GM12864 (cell line): ENCODE measurements around the gene STAB2.

Experiments used
- DNase-seq: peaks from one replicate; pipeline ENCODE4 v3.0.0-alpha.2; 2011; ENCODE audit warnings: low read depth
- H3K4me3 ChIP-seq: 2 replicates; pipeline ENCODE4 v1.5.1; 2011; ENCODE audit warnings: mild to moderate bottlenecking, low read depth, low read length, control low read depth
- TF ChIP-seq, protein P1 (sequence below): IDR thresholded peaks from 2 replicates; pipeline ENCODE4 v1.5.1; 2011; ENCODE audit warnings: low read depth, mild to moderate bottlenecking, moderate library complexity, low read length, control low read depth, inconsistent platforms; ENCODE audit errors: missing control alignments

The STAB2 gene

DNA sequence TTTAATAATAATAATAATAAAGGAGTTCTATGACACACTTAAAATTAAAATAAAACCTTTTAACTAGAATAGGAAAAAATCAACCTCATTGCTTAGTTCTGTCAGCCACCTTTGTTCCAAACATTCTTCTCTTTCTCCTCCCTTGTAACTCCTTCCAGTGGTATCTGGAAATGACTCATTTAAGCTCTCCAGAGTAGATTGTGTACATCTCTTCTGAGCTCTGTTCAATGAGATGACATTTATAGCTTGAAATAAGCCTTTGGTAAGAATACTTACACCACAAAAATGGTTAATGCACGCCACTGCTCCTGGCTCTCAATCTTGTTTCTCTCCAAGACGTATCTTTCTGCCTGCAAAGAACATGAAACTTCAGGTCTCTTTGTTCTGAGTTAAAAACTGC is 70.3 kb downstream of the STAB2 start:
- TF ChIP-seq, protein P1, sequence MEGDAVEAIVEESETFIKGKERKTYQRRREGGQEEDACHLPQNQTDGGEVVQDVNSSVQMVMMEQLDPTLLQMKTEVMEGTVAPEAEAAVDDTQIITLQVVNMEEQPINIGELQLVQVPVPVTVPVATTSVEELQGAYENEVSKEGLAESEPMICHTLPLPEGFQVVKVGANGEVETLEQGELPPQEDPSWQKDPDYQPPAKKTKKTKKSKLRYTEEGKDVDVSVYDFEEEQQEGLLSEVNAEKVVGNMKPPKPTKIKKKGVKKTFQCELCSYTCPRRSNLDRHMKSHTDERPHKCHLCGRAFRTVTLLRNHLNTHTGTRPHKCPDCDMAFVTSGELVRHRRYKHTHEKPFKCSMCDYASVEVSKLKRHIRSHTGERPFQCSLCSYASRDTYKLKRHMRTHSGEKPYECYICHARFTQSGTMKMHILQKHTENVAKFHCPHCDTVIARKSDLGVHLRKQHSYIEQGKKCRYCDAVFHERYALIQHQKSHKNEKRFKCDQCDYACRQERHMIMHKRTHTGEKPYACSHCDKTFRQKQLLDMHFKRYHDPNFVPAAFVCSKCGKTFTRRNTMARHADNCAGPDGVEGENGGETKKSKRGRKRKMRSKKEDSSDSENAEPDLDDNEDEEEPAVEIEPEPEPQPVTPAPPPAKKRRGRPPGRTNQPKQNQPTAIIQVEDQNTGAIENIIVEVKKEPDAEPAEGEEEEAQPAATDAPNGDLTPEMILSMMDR = no peak
- DNase-seq = no peak
- H3K4me3 ChIP-seq = no peak overlapping the region

GRCh38 chr12:103664626-103665025 is 77.6 kb downstream of the STAB2 start:
- no peak overlapping the region for H3K4me3 ChIP-seq
- DNase-seq = no peak
- TF ChIP-seq, protein P1 = no peak

- TF ChIP-seq, protein P1 = no peak
- no peak overlapping the region for H3K4me3 ChIP-seq
- DNase-seq = no peak
Measured at GRCh38 chr12:103665971-103666370, 78.9 kb downstream of the STAB2 start.

- H3K4me3 ChIP-seq = no peak overlapping the region
Measured at GRCh38 chr12:103667125-103667524, 80.1 kb downstream of the STAB2 start.

DNA sequence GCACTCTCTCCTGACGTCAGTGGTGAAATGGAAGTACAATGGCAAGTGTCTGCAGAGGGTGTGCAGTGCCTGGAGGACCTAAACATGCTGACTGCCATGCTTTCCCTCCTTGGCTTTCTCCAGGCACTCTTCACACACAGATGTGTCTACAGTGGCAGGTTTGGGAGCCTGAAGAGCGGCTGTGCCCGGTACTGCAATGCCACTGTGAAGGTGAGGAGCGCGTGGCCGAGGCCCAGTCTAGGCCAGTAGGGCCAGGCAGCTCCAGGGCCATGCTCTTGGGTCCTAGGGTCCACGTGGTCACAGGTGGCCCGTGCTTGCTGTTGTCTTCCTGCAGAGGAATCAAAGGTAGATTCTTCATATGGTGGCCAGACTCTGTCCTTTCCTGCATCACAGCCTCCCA is 81.4 kb downstream of the STAB2 start:
- no peak for DNase-seq
- no peak overlapping the region for H3K4me3 ChIP-seq
- TF ChIP-seq, protein P1 = no peak

More at GRCh38 chr12:103667125-103667524, 80.1 kb downstream of the STAB2 start:
- no peak for DNase-seq
- TF ChIP-seq, protein P1 = no peak

GRCh38 chr12:103671367-103671766 is 84.3 kb downstream of the STAB2 start:
- H3K4me3 ChIP-seq = no peak overlapping the region
- DNase-seq = no peak
- TF ChIP-seq, protein P1 = no peak

DNA sequence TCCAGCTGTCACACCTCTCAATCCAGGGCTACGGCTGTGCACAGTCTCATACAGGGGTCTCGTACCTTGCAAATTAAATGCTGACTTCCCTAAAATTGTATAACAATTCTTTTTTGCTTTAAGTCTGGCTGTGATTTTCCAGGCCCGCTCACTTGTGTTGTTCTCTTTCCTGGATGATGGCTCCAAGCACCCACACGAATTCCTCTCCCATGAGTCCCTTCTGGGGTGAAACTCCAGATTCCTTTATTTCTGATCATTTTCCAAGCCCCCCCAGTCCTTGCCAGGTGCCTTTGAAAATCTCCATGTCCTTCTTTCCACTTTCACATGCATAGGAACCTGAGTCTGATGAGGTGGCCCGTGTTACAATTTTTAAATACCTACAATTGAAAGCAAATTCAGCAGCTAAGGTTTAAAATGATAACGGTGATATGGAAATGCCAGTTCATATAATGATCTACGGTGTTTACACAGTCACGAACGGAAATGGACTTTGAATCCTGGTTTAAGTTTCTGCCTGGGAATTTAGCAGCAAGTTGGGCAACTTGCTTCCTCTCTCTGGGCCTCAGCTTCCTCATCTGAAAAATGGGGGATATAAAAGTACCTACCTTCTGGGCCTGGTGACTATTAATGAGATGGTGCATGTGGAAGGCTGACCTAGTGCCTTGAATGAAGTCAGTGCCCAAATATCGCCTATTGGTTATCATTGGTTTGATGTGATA is 85.5 kb downstream of the STAB2 start:
- TF ChIP-seq, protein P1 = no peak
- H3K4me3 ChIP-seq = no peak overlapping the region
- no peak for DNase-seq
